OCI-LY7 (cell line): ENCODE measurements around the gene SVOPL. TPM values are rescaled to one million over a fixed set of nuclear protein-coding genes. Genes with fewer than 3 reads are reported as not detected.
"Not testable (repeated sequence)": the region's sequence is repeated elsewhere in the genome, so short reads cannot be mapped to it uniquely, and the experiment has no call there.

ENCODE experiments used
- BruUV-seq: library from RNA; stranded (reverse); fragments of 400-500 nt; replicated peaks from 2 replicates; lab custom pipeline; 2021; lab: Mats Ljungman, UMichigan
- CTCF ChIA-PET: fragments of 300-600 bp; sonication (Branson Sonifier 250); formaldehyde crosslinking; loops from one replicate; lab custom pipeline; 2022; ENCODE audit warnings: antibody characterized with exemption; ENCODE audit not compliant: unreplicated experiment; lab: Charles Lee
- POLR2A ChIA-PET: fragments of 300-600 bp; sonication (Branson Sonifier 250); formaldehyde crosslinking; loops from one replicate; lab custom pipeline; 2022; ENCODE audit warnings: antibody characterized with exemption; lab: Charles Lee
- DNase-seq: peaks from one replicate; pipeline ENCODE4 v3.0.0-alpha.2; 2015; ENCODE audit warnings: low spot score
- H2AFZ ChIP-seq: fragments of 200-600 bp; sonication (generic), shearing (Covaris generic); 2 replicates; pipeline ENCODE4 v1.6.1; 2014; ENCODE audit warnings: mild to moderate bottlenecking, antibody characterized with exemption, low read length, moderate library complexity
- H3K27ac ChIP-seq: fragments of 200-600 bp; sonication (generic); 2 replicates; pipeline ENCODE4 v1.5.1; 2014; ENCODE audit warnings: mixed run types, low read depth, mild to moderate bottlenecking, moderate library complexity, low read length, inconsistent platforms; ENCODE audit not compliant: poor library complexity, severe bottlenecking
- H3K36me3 ChIP-seq: fragments of 200-600 bp; sonication (generic); 2 replicates; pipeline ENCODE4 v1.6.1; 2014; ENCODE audit warnings: mild to moderate bottlenecking, antibody characterized with exemption, low read length, moderate library complexity, mixed read lengths; ENCODE audit not compliant: insufficient read depth
- H3K4me1 ChIP-seq: fragments of 200-600 bp; sonication (generic); 2 replicates; pipeline ENCODE4 v1.5.1; 2014; ENCODE audit warnings: mild to moderate bottlenecking, low read length; ENCODE audit not compliant: insufficient read depth, poor library complexity, severe bottlenecking
- H3K4me2 ChIP-seq: fragments of 200-600 bp; sonication (generic); 2 replicates; pipeline ENCODE4 v1.6.1; 2014; ENCODE audit warnings: mild to moderate bottlenecking, low read length
- H3K4me3 ChIP-seq: fragments of 200-600 bp; sonication (generic); 2 replicates; pipeline ENCODE4 v1.5.1; 2014; ENCODE audit warnings: mild to moderate bottlenecking, low read depth, low read length; ENCODE audit not compliant: poor library complexity, severe bottlenecking
- H3K79me2 ChIP-seq: fragments of 200-600 bp; sonication (generic); 2 replicates; pipeline ENCODE4 v1.6.1; 2016; ENCODE audit warnings: low read depth, mild to moderate bottlenecking, low read length, moderate library complexity, mixed read lengths; ENCODE audit not compliant: insufficient read depth
- H3K9me2 ChIP-seq: fragments of 200-600 bp; sonication (generic); 2 replicates; pipeline ENCODE4 v1.6.1; 2016; ENCODE audit warnings: mild to moderate bottlenecking, low read length, mixed read lengths; ENCODE audit not compliant: insufficient read depth
- H3K9me3 ChIP-seq: fragments of 200-600 bp; sonication (generic); 2 replicates; pipeline ENCODE4 v1.6.1; 2014; ENCODE audit warnings: mild to moderate bottlenecking, mixed run types, low read length, mixed read lengths
- H4K20me1 ChIP-seq: fragments of 200-600 bp; sonication (generic); 2 replicates; pipeline ENCODE4 v1.6.1; 2014; ENCODE audit warnings: mild to moderate bottlenecking, antibody characterized with exemption, low read length, moderate library complexity, mixed read lengths; ENCODE audit not compliant: insufficient read depth
- CTCF ChIP-seq: fragments of 200-600 bp; sonication (generic); conservative IDR thresholded peaks from 2 replicates; pipeline ENCODE4 v1.5.1; 2014; ENCODE audit warnings: mild to moderate bottlenecking, antibody characterized with exemption, low read length, moderate library complexity, mixed read lengths
- EZH2phosphoT487 ChIP-seq: fragments of 200-600 bp; sonication (generic); IDR thresholded peaks from 2 replicates; pipeline ENCODE4 v1.6.1; 2018; ENCODE audit warnings: low read depth, borderline replicate concordance, mild to moderate bottlenecking, mixed run types, antibody characterized with exemption, low read length, moderate library complexity, mixed read lengths
- intact Hi-C: fragments of 100-400 bp; cut with micrococcal nuclease; formaldehyde crosslinking; loops from one replicate; pipeline ENCODE4 v1.10.0; 2022; ENCODE audit not compliant: unreplicated experiment
- total RNA-seq, 2 experiments: library from RNA; depleted of rRNA in 1 of 2; stranded (reverse); fragments of >200 nt in 1 of 2; shearing (Covaris generic) in 1 of 2; gene quantifications; 2 replicates each; pipeline ENCODE4 v1.2.3, GENCODE V29; 2014 to 2022

The SVOPL gene
- total RNA-seq, 2 experiments from 2014 or later, result not detected

GRCh38 chr7:138697535-138698182, 3.5 kb downstream of the SVOPL start:
- no peak for DNase-seq
- Histone ChIP-seq H3K9me2 (no peaks in the 10 kb centered on the region), H3K9me3 (no peaks in the 10 kb centered on the region), H3K4me1 (no peaks in the 10 kb centered on the region), H3K27ac (no peak overlapping the region), H3K4me3 (no peak overlapping the region), H3K4me2 (no peak overlapping the region), H3K36me3 (no peaks in the 10 kb centered on the region), H4K20me1 (no peaks in the 10 kb centered on the region), H2AFZ (no peak overlapping the region), H3K79me2 (no peaks in the 10 kb centered on the region)
- intact Hi-C loops, result no loop called here
- CTCF ChIA-PET, result no interaction called here
- no peak for TF ChIP-seq EZH2phosphoT487
- TF ChIP-seq CTCF, result no peak
- no TSS peak for BruUV-seq
- POLR2A ChIA-PET, result no interaction called here

DNA sequence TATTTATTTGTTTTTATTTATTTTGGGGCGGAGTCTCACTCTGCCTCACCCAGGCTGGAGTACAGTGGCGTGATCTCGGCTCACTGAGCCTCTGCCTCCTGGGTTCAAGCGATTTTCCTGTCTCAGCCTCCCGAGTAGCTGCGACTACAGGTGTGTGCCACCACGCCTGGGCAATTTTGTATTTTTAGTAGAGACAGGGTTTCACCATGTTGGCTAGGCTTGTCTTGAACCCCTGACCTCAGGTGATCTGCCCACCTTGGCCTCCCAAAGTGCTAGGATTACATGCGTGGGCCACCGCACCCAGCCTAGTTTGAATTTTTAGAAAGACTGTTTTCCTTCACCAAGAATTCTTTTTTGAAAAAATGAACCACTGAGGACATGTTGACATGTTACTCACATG, 5.4 kb downstream of the SVOPL start:
- H3K79me2 ChIP-seq, BruUV-seq, H2AFZ ChIP-seq, intact Hi-C loops, H3K4me2 ChIP-seq, H3K4me3 ChIP-seq, H3K9me3 ChIP-seq, H3K9me2 ChIP-seq, H4K20me1 ChIP-seq, H3K4me1 ChIP-seq, POLR2A ChIA-PET, H3K27ac ChIP-seq, CTCF ChIA-PET, DNase-seq, H3K36me3 ChIP-seq: not testable (repeated sequence)

GRCh38 chr7:138695106-138695505, 6.1 kb downstream of the SVOPL start:
- H3K27ac ChIP-seq, result no peak overlapping the region
- no peaks in the 10 kb centered on the region for H3K79me2 ChIP-seq
- no peak for DNase-seq
- BruUV-seq, result no TSS peak
- POLR2A ChIA-PET, result no interaction called here
- no peak overlapping the region for H3K4me3 ChIP-seq
- no peak overlapping the region for H2AFZ ChIP-seq
- H3K36me3 ChIP-seq, result no peaks in the 10 kb centered on the region
- H3K4me2 ChIP-seq, result no peak overlapping the region
- H4K20me1 ChIP-seq, result no peaks in the 10 kb centered on the region
- no peaks in the 10 kb centered on the region for H3K9me2 ChIP-seq
- H3K9me3 ChIP-seq, result no peaks in the 10 kb centered on the region
- no peaks in the 10 kb centered on the region for H3K4me1 ChIP-seq
- no peak for TF ChIP-seq CTCF
- no peak for TF ChIP-seq EZH2phosphoT487
- CTCF ChIA-PET, result no interaction called here
- intact Hi-C loops, result no loop called here
